ENCODE data around the gene SPOCK3. TPM values are rescaled to one million over a fixed set of nuclear protein-coding genes. Genes with fewer than 3 reads are reported as not detected.

SPOCK3 gene
- total and polyA plus RNA-seq, 2 donors (not counting 3 experiments of a cell fraction or from before 2014, with no cell fraction given): 0.10 TPM; not detected in 1

- intact Hi-C loops (cut with micrococcal nuclease): no loop called here
- H3K4me2 ChIP-seq (ENCODE audit: insufficient read depth, low read length): no peak overlapping the region
- no peak overlapping the region for H2AFZ ChIP-seq (ENCODE audit: low read depth, low read length)
- H3K9me3 ChIP-seq (replicated peaks; ENCODE audit: control insufficient read depth, insufficient read depth, low read length): peaks cover 6% of the 10 kb centered on the region
- ChIA-PET POLR2A (no interaction called here), CTCF (no interaction called here)
- no peak overlapping the region for H3K9ac ChIP-seq (replicated peaks; ENCODE audit: extremely low read depth, insufficient read depth, low read length)
- no peak for FAIRE-seq
- H3K9me1 ChIP-seq (replicated peaks; ENCODE audit: control insufficient read depth, extremely low read depth, insufficient read depth, low read length): no peaks in the 10 kb centered on the region
- dilution Hi-C loops (cut with MboI; ENCODE audit: extremely low pct_ligation_motif_present, low sequenced_read_pairs): no loop called here
- H4K20me1 ChIP-seq (replicated peaks; ENCODE audit: control insufficient read depth, extremely low read depth, insufficient read depth, low read length): no peaks in the 10 kb centered on the region
- no peak for DNase-seq (ENCODE audit: low read depth, low spot score)
- no peaks in the 10 kb centered on the region for H3K4me1 ChIP-seq (ENCODE audit: control insufficient read depth, extremely low read depth, insufficient read depth, low read length)
- no peaks in the 10 kb centered on the region for H3K79me2 ChIP-seq (ENCODE audit: control insufficient read depth, insufficient read depth, low read length)
- no peak overlapping the region for H3K4me3 ChIP-seq (replicated peaks in 1 of 3; ENCODE audit: insufficient read depth in 1 of 3, low read depth in 1 of 3, low read length in 3 of 3)
- H3K36me3 ChIP-seq (ENCODE audit: control insufficient read depth in 2 of 2, extremely low read depth in 1 of 2, insufficient read depth in 2 of 2, low read length in 2 of 2): no peaks in the 10 kb centered on the region
- no peak for TF ChIP-seq MYC (IDR thresholded peaks at IDR 0.05; ENCODE audit: low read depth, low read length)
- no peak for TF ChIP-seq CTCF (IDR thresholded peaks at IDR 0.05; ENCODE audit: extremely low read depth in 1 of 2, insufficient read depth in 1 of 2, low read depth in 1 of 2, low read length in 2 of 2)
- TF ChIP-seq EZH2 (IDR thresholded peaks at IDR 0.05; ENCODE audit: borderline replicate concordance, low read depth, low read length, severe bottlenecking): no peak
- TF ChIP-seq GATA2 (IDR thresholded peaks at IDR 0.05; ENCODE audit: insufficient read depth, insufficient read length, low read depth, low read length): no peak
- no peak for TF ChIP-seq POLR2A (IDR thresholded peaks at IDR 0.05; ENCODE audit: low read depth, low read length)
- TF ChIP-seq FOS (IDR thresholded peaks at IDR 0.05; ENCODE audit: borderline replicate concordance, insufficient read depth, low read length): no peak
- no peaks in the 10 kb centered on the region for H3K27me3 ChIP-seq (ENCODE audit: control insufficient read depth in 2 of 2, insufficient read depth in 2 of 2, low read length in 2 of 2)
- H3K27ac ChIP-seq (ENCODE audit: insufficient read depth, low read depth, low read length): no peak overlapping the region
- BruUV-seq (replicated peaks): no TSS peak
These were observed 395.2 kb downstream of the SPOCK3 start for GRCh38 chr4:166838975-166839614.

- FAIRE-seq (no peak), DNase-seq (ENCODE audit: low read depth, low spot score) (no peak)
- Histone ChIP-seq H3K9me1 (replicated peaks; ENCODE audit: control insufficient read depth, extremely low read depth, insufficient read depth, low read length) (no peaks in the 10 kb centered on the region), H3K4me2 (ENCODE audit: insufficient read depth, low read length) (no peak overlapping the region), H4K20me1 (replicated peaks; ENCODE audit: control insufficient read depth, extremely low read depth, insufficient read depth, low read length) (no peaks in the 10 kb centered on the region), H3K4me3 (replicated peaks in 1 of 3; ENCODE audit: insufficient read depth in 1 of 3, low read depth in 1 of 3, low read length in 3 of 3) (no peak overlapping the region), H3K79me2 (ENCODE audit: control insufficient read depth, insufficient read depth, low read length) (no peaks in the 10 kb centered on the region), H3K36me3 (ENCODE audit: control insufficient read depth in 2 of 2, extremely low read depth in 1 of 2, insufficient read depth in 2 of 2, low read length in 2 of 2) (no peaks in the 10 kb centered on the region), H3K9ac (replicated peaks; ENCODE audit: extremely low read depth, insufficient read depth, low read length) (no peak overlapping the region), H3K9me3 (replicated peaks; ENCODE audit: control insufficient read depth, insufficient read depth, low read length) (peaks cover 4% of the 10 kb centered on the region), H2AFZ (ENCODE audit: low read depth, low read length) (no peak overlapping the region), H3K4me1 (ENCODE audit: control insufficient read depth, extremely low read depth, insufficient read depth, low read length) (no peaks in the 10 kb centered on the region), H3K27ac (ENCODE audit: insufficient read depth, low read depth, low read length) (no peak overlapping the region), H3K27me3 (ENCODE audit: control insufficient read depth in 2 of 2, insufficient read depth in 2 of 2, low read length in 2 of 2) (no peaks in the 10 kb centered on the region)
- ChIA-PET CTCF (no interaction called here), POLR2A (no interaction called here)
- TF ChIP-seq FOS (IDR thresholded peaks at IDR 0.05; ENCODE audit: borderline replicate concordance, insufficient read depth, low read length) (no peak), GATA2 (IDR thresholded peaks at IDR 0.05; ENCODE audit: insufficient read depth, insufficient read length, low read depth, low read length) (no peak), POLR2AphosphoS5 (IDR thresholded peaks at IDR 0.05; ENCODE audit: insufficient read depth, low read depth, low read length) (no peak), POLR2A (IDR thresholded peaks at IDR 0.05; ENCODE audit: low read depth, low read length) (no peak), CTCF (IDR thresholded peaks at IDR 0.05; ENCODE audit: extremely low read depth in 1 of 2, insufficient read depth in 1 of 2, low read depth in 1 of 2, low read length in 2 of 2) (no peak), JUN (IDR thresholded peaks at IDR 0.05; ENCODE audit: borderline replicate concordance, insufficient read depth, insufficient read length, low read depth) (no peak), MYC (IDR thresholded peaks at IDR 0.05; ENCODE audit: low read depth, low read length) (no peak), EZH2 (IDR thresholded peaks at IDR 0.05; ENCODE audit: borderline replicate concordance, low read depth, low read length, severe bottlenecking) (no peak)
- TF ChIP-seq, protein P1, sequence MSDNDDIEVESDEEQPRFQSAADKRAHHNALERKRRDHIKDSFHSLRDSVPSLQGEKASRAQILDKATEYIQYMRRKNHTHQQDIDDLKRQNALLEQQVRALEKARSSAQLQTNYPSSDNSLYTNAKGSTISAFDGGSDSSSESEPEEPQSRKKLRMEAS (IDR thresholded peaks at IDR 0.05; ENCODE audit: insufficient read depth, insufficient read length): no peak
- no TSS peak for BruUV-seq (replicated peaks)
- intact Hi-C loops (cut with micrococcal nuclease): no loop called here
- dilution Hi-C loops (cut with MboI; ENCODE audit: extremely low pct_ligation_motif_present, low sequenced_read_pairs): no loop called here
These were observed 397.4 kb downstream of the SPOCK3 start for GRCh38 chr4:166836865-166837264.
